Upper lobe of left lung (tissue), 6 donors: ENCODE results near the gene GAP43. TPM values are rescaled to one million over a fixed set of nuclear protein-coding genes. Genes with fewer than 3 reads are reported as not detected.

Experiments used
- ATAC-seq, 2 donors: fragments of 200-7000 bp; cut with Tn5 transposase; one replicate each; pipeline ENCODE4 v1.9.1; 2022; ENCODE audit warnings: mild to moderate bottlenecking in 2 of 2, moderate library complexity in 2 of 2; ENCODE audit not compliant: low FRiP score in 2 of 2
- DNase-seq, 2 donors: peaks; one replicate each; pipeline ENCODE4 v3.0.0-alpha.2; 2019 to 2020
- H3K27ac ChIP-seq, 4 donors: fragments of 200-600 bp; sonication (generic); one replicate each; pipeline ENCODE4 v1.5.1; 2016 to 2019
- H3K27me3 ChIP-seq, 4 donors: fragments of 200-600 bp; sonication (generic); one replicate each; pipeline ENCODE4 v1.5.1; 2017 to 2019
- H3K36me3 ChIP-seq, 4 donors: fragments of 200-600 bp; sonication (generic); one replicate each; pipeline ENCODE4 v1.5.1; 2016 to 2019
- H3K4me1 ChIP-seq, 4 donors: fragments of 200-600 bp; sonication (generic); one replicate each; pipeline ENCODE4 v1.5.1; 2018 to 2019
- H3K4me3 ChIP-seq, 4 donors: fragments of 200-600 bp; sonication (generic); one replicate each; pipeline ENCODE4 v1.5.1; 2017 to 2019; ENCODE audit warnings: mild to moderate bottlenecking in 2 of 4, moderate library complexity in 1 of 4
- H3K9me3 ChIP-seq, 4 donors: fragments of 200-600 bp; sonication (generic); one replicate each; pipeline ENCODE4 v1.5.1; 2018 to 2019
- EP300 ChIP-seq, 4 donors: sonication (generic); formaldehyde crosslinking; IDR thresholded peaks; one replicate each; pipeline ENCODE4 v1.5.1; 2017; ENCODE audit warnings: antibody characterized with exemption in 4 of 4, control low read depth in 2 of 4
- POLR2A ChIP-seq, 4 donors: fragments of 450-650 bp; IDR thresholded peaks; one replicate each; pipeline ENCODE4 v1.5.1; 2016 to 2017; ENCODE audit warnings: antibody characterized with exemption in 4 of 4, mild to moderate bottlenecking in 2 of 4
- POLR2AphosphoS5 ChIP-seq, 2 donors: sonication (generic); formaldehyde crosslinking; IDR thresholded peaks; one replicate each; pipeline ENCODE4 v1.5.1; 2017; ENCODE audit warnings: antibody characterized with exemption in 2 of 2
- WGBS, 2 donors: methylation state at CpG; one replicate each; pipeline ENCODE4 v1.1.5; 2017 to 2018; 5-methylcytosine and 5-hydroxymethylcytosine counted together
- total RNA-seq, 6 donors: library from RNA; depleted of rRNA in 4 of 6; stranded (reverse); fragments of >200 nt in 4 of 6; gene quantifications; one replicate each; pipeline versions ENCODE4 v1.1.0 to v1.2.1, GENCODE V29; 2016 to 2021
- TF ChIP-seq, protein P1 (sequence below), 6 experiments: fragments of 450-650 bp in 4 of 6; fragments of 200-600 bp in 2 of 6; sonication (generic) in 2 of 6; IDR thresholded peaks; one replicate each; pipeline ENCODE4 v1.5.1; 2016 to 2019; ENCODE audit warnings: antibody characterized with exemption in 6 of 6
- donor health status: DM: no; HTN: no; CAD: no; lungs with moderate emphysema.
- donor health status: DM: no; HTN: yes; CAD: no; lungs with severe emphysema.

GAP43 gene
- total RNA-seq, 6 donors from 2014 or later: 0.13 TPM; not detected in 5

DNA sequence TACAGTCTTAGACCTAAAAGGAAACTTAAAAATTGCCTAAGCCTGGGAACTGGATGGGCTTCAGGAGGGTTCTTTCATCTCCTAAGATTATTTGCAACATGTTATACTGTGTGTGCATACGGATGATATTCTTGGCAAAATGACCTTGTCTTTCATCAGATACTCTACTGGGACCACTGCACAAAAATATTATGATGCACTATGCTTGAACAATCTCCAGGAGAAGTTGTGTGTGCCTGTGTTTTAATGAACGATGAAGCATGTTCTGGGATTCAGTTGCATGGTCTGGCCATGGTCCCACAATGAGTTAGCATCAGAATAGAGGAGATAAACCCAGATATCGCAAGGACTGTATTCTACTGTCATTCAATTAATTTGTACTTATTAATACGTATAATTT lies 68.7 kb downstream of the GAP43 start:
- Histone ChIP-seq H3K36me3 (no peaks in the 10 kb centered on the region), H3K27me3 (no peaks in the 10 kb centered on the region), H3K9me3 (no peaks in the 10 kb centered on the region), H3K4me1 (peaks cover 0 to 7% (median 0%) of the 10 kb centered on the region in 4 donors), H3K27ac (no peak overlapping the region), H3K4me3 (no peak overlapping the region)
- ATAC-seq: peak in 1 of 2 donors; percentile 63
- no peak for DNase-seq
- no peak for TF ChIP-seq POLR2AphosphoS5 (IDR thresholded peaks at IDR 0.05)
- WGBS, 2 donors: 88 to 96% methylated on average over 4 of the region's 4 CpGs

DNA sequence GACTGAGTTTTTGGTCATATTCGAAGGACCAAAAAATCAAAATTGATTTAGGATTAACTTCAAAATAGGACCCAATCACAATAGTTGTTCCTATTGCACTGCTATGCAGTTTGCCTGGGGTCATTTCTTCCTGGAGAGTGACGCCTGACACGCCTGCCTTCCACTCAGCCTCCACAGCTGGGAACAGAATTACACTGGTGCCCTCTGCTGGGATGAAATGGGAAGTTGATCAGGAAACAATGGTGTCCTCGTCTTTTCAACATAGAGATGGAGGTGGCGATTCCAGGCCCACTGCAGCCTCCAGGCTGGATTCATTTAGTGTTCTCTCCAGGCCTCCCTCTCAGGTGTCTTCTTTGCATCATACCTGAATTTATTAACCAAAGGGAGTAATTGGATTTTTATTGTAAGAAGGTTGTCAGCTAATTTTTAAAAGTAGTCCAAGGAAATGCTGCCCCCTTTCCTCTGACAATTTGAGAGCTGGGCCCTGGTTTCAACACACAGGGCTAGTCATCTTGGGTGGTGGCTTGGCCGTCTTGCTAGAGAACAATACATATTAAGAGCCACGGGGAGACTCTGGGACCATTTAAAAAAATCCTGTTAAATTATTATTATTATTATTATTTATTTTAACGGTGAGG lies 69.7 kb downstream of the GAP43 start:
- ATAC-seq (peak; percentile 84 to 95), DNase-seq (peak in 1 of 2 donors; percentile 73)
- H3K4me1 ChIP-seq: peaks cover 0 to 7% (median 0%) of the 10 kb centered on the region in 4 donors
- no peaks in the 10 kb centered on the region for H3K36me3 ChIP-seq
- TF ChIP-seq EP300 (IDR thresholded peaks at IDR 0.05): no peak
- no peak for TF ChIP-seq POLR2A (IDR thresholded peaks at IDR 0.05)
- TF ChIP-seq, protein P1, sequence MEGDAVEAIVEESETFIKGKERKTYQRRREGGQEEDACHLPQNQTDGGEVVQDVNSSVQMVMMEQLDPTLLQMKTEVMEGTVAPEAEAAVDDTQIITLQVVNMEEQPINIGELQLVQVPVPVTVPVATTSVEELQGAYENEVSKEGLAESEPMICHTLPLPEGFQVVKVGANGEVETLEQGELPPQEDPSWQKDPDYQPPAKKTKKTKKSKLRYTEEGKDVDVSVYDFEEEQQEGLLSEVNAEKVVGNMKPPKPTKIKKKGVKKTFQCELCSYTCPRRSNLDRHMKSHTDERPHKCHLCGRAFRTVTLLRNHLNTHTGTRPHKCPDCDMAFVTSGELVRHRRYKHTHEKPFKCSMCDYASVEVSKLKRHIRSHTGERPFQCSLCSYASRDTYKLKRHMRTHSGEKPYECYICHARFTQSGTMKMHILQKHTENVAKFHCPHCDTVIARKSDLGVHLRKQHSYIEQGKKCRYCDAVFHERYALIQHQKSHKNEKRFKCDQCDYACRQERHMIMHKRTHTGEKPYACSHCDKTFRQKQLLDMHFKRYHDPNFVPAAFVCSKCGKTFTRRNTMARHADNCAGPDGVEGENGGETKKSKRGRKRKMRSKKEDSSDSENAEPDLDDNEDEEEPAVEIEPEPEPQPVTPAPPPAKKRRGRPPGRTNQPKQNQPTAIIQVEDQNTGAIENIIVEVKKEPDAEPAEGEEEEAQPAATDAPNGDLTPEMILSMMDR (IDR thresholded peaks at IDR 0.05): peak; percentile 68 to 87 (median 80)
- no peak for TF ChIP-seq POLR2AphosphoS5 (IDR thresholded peaks at IDR 0.05)
- H3K27me3 ChIP-seq: no peaks in the 10 kb centered on the region
- H3K27ac ChIP-seq: no peak overlapping the region
- H3K9me3 ChIP-seq: no peaks in the 10 kb centered on the region
- WGBS, 2 donors: 20 to 23% methylated on average over 8 of the region's 8 CpGs
- no peak overlapping the region for H3K4me3 ChIP-seq

DNA sequence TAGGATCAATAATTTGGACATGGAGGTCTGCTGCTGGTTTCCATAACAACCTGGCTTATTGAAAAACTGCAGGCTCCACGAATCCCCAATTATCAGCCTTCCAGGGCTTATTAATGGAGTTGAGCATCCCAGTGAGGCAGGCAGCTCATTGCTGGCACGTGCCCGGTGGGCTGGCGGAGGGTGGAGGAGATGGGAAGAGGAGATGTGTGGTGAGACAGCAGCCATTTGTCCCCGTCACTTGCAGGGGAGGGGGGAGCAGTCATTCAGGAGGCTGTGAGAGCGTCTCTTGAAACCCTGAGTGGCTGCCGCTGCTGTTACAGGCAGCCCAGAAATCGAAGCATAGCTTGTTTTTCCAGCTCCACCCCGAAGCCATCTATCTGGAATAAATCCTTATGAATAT lies 70.6 kb downstream of the GAP43 start:
- DNase-seq: peak in 1 of 2 donors; percentile 29
- Histone ChIP-seq H3K4me3 (no peak overlapping the region), H3K27ac (no peak overlapping the region), H3K27me3 (no peaks in the 10 kb centered on the region), H3K4me1 (peaks cover 0 to 7% (median 0%) of the 10 kb centered on the region in 4 donors), H3K36me3 (no peaks in the 10 kb centered on the region), H3K9me3 (no peaks in the 10 kb centered on the region)
- TF ChIP-seq, protein P1 (IDR thresholded peaks at IDR 0.05): no peak
- TF ChIP-seq EP300 (IDR thresholded peaks at IDR 0.05) (no peak), POLR2A (IDR thresholded peaks at IDR 0.05) (no peak), POLR2AphosphoS5 (IDR thresholded peaks at IDR 0.05) (no peak)
- ATAC-seq: no peak
- 74 to 78% methylated on average over 9 of the region's 9 CpGs for WGBS, 2 donors

DNA sequence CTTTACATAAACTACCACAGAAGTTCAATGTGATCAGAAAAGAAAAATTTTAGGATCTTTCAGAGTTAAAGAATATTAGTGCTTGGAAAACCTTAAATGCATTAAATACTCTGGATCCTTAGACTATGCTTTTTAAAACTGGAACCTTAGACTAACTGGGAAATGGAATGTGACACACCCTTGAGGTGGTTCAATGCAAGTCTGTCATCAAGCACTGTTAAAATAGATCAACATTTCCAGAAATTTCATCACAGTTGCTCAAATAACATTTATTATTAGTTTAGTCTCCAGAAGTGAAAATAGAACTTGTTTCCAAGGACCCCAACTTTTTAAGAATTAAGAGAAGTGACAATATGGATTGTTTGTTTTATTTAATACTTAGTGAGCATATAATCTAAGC lies 71.8 kb downstream of the GAP43 start:
- H3K27me3 ChIP-seq: no peaks in the 10 kb centered on the region
- DNase-seq: no peak
- H3K9me3 ChIP-seq: no peaks in the 10 kb centered on the region
- H3K27ac ChIP-seq: no peak overlapping the region
- no peaks in the 10 kb centered on the region for H3K36me3 ChIP-seq
- no peak for ATAC-seq
- H3K4me3 ChIP-seq: no peak overlapping the region
- peaks cover 0 to 7% (median 0%) of the 10 kb centered on the region in 4 donors for H3K4me1 ChIP-seq
- TF ChIP-seq EP300 (IDR thresholded peaks at IDR 0.05): no peak
- TF ChIP-seq POLR2AphosphoS5 (IDR thresholded peaks at IDR 0.05): no peak
- no peak for TF ChIP-seq POLR2A (IDR thresholded peaks at IDR 0.05)
- TF ChIP-seq, protein P1 (IDR thresholded peaks at IDR 0.05): no peak

GRCh38 chr3:115697263-115698053 lies 74.1 kb downstream of the GAP43 start:
- H3K27me3 ChIP-seq: no peaks in the 10 kb centered on the region
- DNase-seq (no peak), ATAC-seq (no peak)
- no peaks in the 10 kb centered on the region for H3K9me3 ChIP-seq
- H3K4me3 ChIP-seq: no peak overlapping the region
- no peaks in the 10 kb centered on the region for H3K36me3 ChIP-seq
- peaks cover 0 to 7% (median 0%) of the 10 kb centered on the region in 4 donors for H3K4me1 ChIP-seq
- H3K27ac ChIP-seq: no peak overlapping the region
- no peak for TF ChIP-seq EP300 (IDR thresholded peaks at IDR 0.05)
- TF ChIP-seq POLR2AphosphoS5 (IDR thresholded peaks at IDR 0.05): no peak
- TF ChIP-seq POLR2A (IDR thresholded peaks at IDR 0.05): no peak
- TF ChIP-seq, protein P1 (IDR thresholded peaks at IDR 0.05): no peak
- WGBS, 2 donors: 89 to 92% methylated on average over 7 of the region's 7 CpGs
